Measurements from ENCODE around the gene NOX5. TPM values are rescaled to one million over a fixed set of nuclear protein-coding genes. Genes with fewer than 3 reads are reported as not detected.

The NOX5 gene
- total and polyA plus RNA-seq, 2 donors (not counting 1 experiment from before 2014, with no cell fraction given) = 0.25 to 0.33 TPM

DNA sequence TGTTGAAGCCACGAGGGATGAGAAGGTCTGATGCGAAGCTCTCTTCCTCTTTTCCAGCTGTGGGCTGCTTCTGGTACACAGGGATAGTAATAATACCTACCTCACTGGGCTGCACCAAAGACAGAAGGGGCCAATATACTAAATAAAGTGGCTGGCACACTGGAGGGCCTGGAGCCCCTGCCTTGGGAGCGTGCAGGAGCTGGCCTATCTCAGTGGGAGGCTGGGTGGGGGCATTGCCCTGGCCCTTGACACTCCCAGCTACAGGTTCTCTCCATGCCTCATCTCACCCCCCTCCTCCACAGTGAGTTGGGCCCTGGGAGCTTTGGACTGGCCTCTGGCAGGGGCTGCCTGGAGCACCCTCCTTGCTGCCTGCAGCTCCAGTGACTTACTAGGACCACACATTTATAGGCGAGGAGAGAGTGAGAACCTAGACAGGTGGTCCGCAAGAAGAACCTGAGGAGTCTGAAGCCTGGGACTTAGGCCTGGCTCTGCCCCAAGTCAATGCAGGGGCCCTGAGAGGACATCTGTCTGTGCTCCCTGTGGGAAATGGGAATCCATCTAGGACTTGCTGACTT, 1.6 kb downstream of the NOX5 start:
- Histone ChIP-seq H3K79me2 (ENCODE audit: control insufficient read depth, insufficient read depth, low read length) (no peaks in the 10 kb centered on the region), H3K4me2 (ENCODE audit: extremely low read depth, insufficient read depth, low read length) (no peak overlapping the region), H2AFZ (ENCODE audit: low read length) (no peak overlapping the region), H3K4me1 (ENCODE audit: control insufficient read depth, extremely low read depth, insufficient read depth, low read length) (no peaks in the 10 kb centered on the region), H4K20me1 (ENCODE audit: control insufficient read depth, extremely low read depth, insufficient read depth, low read length) (no peaks in the 10 kb centered on the region), H3K9ac (ENCODE audit: insufficient read depth, low read length) (no peak overlapping the region), H3K36me3 (ENCODE audit: control insufficient read depth, insufficient read depth, low read length) (no peaks in the 10 kb centered on the region), H3K4me3 (replicated peaks in 1 of 4; ENCODE audit: control extremely low read depth in 1 of 4, insufficient read depth in 1 of 4, low read depth in 3 of 4, low read length in 4 of 4) (no peak overlapping the region), H3K9me3 (ENCODE audit: control insufficient read depth, insufficient read depth, low read depth, low read length) (no peaks in the 10 kb centered on the region), H3K27me3 (ENCODE audit: control insufficient read depth, insufficient read depth, low read length) (no peaks in the 10 kb centered on the region), H3K27ac (ENCODE audit: insufficient read depth, low read length) (no peak overlapping the region)
- DNase-seq (ENCODE audit: low read depth in 2 of 2) = no peak
- TF ChIP-seq, protein P1, sequence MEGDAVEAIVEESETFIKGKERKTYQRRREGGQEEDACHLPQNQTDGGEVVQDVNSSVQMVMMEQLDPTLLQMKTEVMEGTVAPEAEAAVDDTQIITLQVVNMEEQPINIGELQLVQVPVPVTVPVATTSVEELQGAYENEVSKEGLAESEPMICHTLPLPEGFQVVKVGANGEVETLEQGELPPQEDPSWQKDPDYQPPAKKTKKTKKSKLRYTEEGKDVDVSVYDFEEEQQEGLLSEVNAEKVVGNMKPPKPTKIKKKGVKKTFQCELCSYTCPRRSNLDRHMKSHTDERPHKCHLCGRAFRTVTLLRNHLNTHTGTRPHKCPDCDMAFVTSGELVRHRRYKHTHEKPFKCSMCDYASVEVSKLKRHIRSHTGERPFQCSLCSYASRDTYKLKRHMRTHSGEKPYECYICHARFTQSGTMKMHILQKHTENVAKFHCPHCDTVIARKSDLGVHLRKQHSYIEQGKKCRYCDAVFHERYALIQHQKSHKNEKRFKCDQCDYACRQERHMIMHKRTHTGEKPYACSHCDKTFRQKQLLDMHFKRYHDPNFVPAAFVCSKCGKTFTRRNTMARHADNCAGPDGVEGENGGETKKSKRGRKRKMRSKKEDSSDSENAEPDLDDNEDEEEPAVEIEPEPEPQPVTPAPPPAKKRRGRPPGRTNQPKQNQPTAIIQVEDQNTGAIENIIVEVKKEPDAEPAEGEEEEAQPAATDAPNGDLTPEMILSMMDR (conservative IDR thresholded peaks at IDR 0.05 in 1 of 2, IDR thresholded peaks at IDR 0.05 in 1 of 2; ENCODE audit: low read depth in 1 of 2, low read length in 2 of 2) = no peak
- TF ChIP-seq EZH2 (IDR thresholded peaks at IDR 0.05; ENCODE audit: low read length, missing control alignments) = no peak

DNA sequence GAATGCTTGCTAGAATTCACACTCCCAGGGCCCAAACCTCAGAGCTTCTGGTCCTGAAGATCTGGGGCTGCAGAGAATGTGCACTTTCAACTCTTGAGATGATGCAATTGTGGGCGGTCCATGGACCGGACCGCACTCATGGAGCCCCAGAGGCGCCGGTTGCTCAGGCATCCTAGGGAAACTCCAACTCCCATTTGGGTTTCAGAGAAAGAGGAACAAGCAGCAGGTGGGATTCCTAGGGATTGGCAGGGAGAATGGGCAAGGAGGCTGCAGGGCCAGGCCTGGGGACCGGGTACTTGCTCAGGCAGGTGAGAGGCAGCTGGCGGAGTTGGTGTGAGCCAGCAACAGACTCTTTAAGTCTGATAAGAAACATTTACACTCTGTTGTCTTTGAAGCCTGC, 3.5 kb downstream of the NOX5 start:
- Histone ChIP-seq H3K4me2 (ENCODE audit: extremely low read depth, insufficient read depth, low read length) (no peak overlapping the region), H3K9ac (ENCODE audit: insufficient read depth, low read length) (no peak overlapping the region), H3K27ac (ENCODE audit: insufficient read depth, low read length) (no peak overlapping the region), H4K20me1 (ENCODE audit: control insufficient read depth, extremely low read depth, insufficient read depth, low read length) (no peaks in the 10 kb centered on the region), H3K4me3 (replicated peaks in 1 of 4; ENCODE audit: control extremely low read depth in 1 of 4, insufficient read depth in 1 of 4, low read depth in 3 of 4, low read length in 4 of 4) (no peak overlapping the region), H3K27me3 (ENCODE audit: control insufficient read depth, insufficient read depth, low read length) (no peaks in the 10 kb centered on the region), H3K9me3 (ENCODE audit: control insufficient read depth, insufficient read depth, low read depth, low read length) (no peaks in the 10 kb centered on the region), H3K4me1 (ENCODE audit: control insufficient read depth, extremely low read depth, insufficient read depth, low read length) (no peaks in the 10 kb centered on the region), H3K79me2 (ENCODE audit: control insufficient read depth, insufficient read depth, low read length) (no peaks in the 10 kb centered on the region), H2AFZ (ENCODE audit: low read length) (no peak overlapping the region), H3K36me3 (ENCODE audit: control insufficient read depth, insufficient read depth, low read length) (no peaks in the 10 kb centered on the region)
- no peak for DNase-seq (ENCODE audit: low read depth in 2 of 2)
- TF ChIP-seq EZH2 (IDR thresholded peaks at IDR 0.05; ENCODE audit: low read length, missing control alignments) = no peak
- TF ChIP-seq, protein P1 (conservative IDR thresholded peaks at IDR 0.05 in 1 of 2, IDR thresholded peaks at IDR 0.05 in 1 of 2; ENCODE audit: low read depth in 1 of 2, low read length in 2 of 2) = no peak

DNA sequence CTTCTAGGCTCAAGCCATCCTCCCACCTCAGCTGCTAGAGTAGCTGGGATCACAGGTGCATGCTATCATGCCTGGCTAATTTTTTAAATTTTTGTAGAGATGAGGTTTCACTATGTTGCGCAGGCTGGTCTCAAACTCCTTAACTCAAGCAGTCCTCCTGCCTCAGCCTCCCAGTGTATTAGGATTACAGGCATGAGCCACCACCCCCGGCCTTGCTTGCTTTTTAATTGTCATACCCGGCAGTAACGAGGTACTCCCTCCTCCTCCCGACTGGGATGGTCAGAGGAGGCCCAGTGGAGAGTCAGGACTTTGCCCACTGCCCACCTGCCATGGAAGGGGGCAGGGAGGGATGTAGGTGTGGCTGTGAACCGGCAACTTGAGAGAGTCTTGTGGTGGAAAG, 4.5 kb downstream of the NOX5 start:
- no peak for TF ChIP-seq EZH2 (IDR thresholded peaks at IDR 0.05; ENCODE audit: low read length, missing control alignments)
- TF ChIP-seq, protein P1 (conservative IDR thresholded peaks at IDR 0.05 in 1 of 2, IDR thresholded peaks at IDR 0.05 in 1 of 2; ENCODE audit: low read depth in 1 of 2, low read length in 2 of 2) = no peak
- Histone ChIP-seq H3K4me1 (ENCODE audit: control insufficient read depth, extremely low read depth, insufficient read depth, low read length) (no peaks in the 10 kb centered on the region), H3K9me3 (ENCODE audit: control insufficient read depth, insufficient read depth, low read depth, low read length) (no peaks in the 10 kb centered on the region), H3K4me3 (replicated peaks in 1 of 4; ENCODE audit: control extremely low read depth in 1 of 4, insufficient read depth in 1 of 4, low read depth in 3 of 4, low read length in 4 of 4) (no peak overlapping the region), H4K20me1 (ENCODE audit: control insufficient read depth, extremely low read depth, insufficient read depth, low read length) (no peaks in the 10 kb centered on the region), H2AFZ (ENCODE audit: low read length) (no peak overlapping the region), H3K79me2 (ENCODE audit: control insufficient read depth, insufficient read depth, low read length) (no peaks in the 10 kb centered on the region), H3K9ac (ENCODE audit: insufficient read depth, low read length) (no peak overlapping the region), H3K27me3 (ENCODE audit: control insufficient read depth, insufficient read depth, low read length) (no peaks in the 10 kb centered on the region), H3K4me2 (ENCODE audit: extremely low read depth, insufficient read depth, low read length) (no peak overlapping the region), H3K36me3 (ENCODE audit: control insufficient read depth, insufficient read depth, low read length) (no peaks in the 10 kb centered on the region), H3K27ac (ENCODE audit: insufficient read depth, low read length) (no peak overlapping the region)
- no peak for DNase-seq (ENCODE audit: low read depth in 2 of 2)
